ENCODE data around the gene ST3GAL5.

Gene ST3GAL5

DNA sequence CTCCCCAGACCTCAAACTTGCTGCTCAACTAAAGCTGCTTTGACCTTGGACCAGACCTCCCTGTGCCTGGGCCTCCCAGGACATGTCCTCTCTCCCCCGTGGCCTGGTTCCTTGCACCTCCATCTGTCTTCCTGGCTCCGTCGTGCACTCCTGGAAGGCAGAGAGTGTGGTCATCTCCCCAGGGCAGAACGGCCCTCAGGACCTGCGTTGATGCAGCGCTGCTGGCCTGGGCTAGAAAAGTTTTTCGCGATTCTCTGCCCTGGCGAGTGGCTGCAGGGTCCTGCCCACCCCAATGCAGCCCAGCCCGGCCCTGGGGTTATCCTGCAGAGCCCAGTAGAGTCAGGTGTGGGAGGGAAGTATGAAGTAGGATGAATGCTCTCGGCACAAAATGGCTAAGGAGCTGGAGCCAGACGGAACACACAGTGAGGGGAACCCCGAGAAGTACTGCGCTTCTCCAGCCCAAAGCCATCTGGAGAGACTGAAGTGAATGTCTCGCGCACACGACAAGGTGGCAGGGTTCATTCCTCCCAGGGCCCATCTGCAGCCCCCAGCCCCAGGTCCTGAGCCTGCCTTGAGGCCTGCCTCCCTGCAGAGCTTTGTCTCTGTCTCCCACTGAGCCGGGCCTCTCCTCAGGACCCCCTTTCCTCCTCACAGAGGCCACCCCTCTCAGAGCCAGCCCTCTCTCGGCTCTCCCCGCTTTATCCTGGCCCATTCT, 93.3 kb downstream of the ST3GAL5 start:
- peaks cover 17% of the 10 kb centered on the region for H3K36me3 ChIP-seq (ENCODE audit: insufficient read depth, low read length)
- no peaks in the 10 kb centered on the region for H3K9me3 ChIP-seq (replicated peaks; ENCODE audit: low read length)
- peaks cover 63% of the 10 kb centered on the region for H3K4me1 ChIP-seq (ENCODE audit: control insufficient read depth, insufficient read depth, low read length)
- peak overlapping the region; percentile 8 for H3K4me2 ChIP-seq (ENCODE audit: low read length)
- no peak overlapping the region for H3K4me3 ChIP-seq (ENCODE audit: low read length)
- H3K9ac ChIP-seq (ENCODE audit: low read depth, low read length), result peak overlapping the region; percentile 63
- H3K27me3 ChIP-seq (ENCODE audit: control insufficient read depth, insufficient read depth, low read length), result no peaks in the 10 kb centered on the region

DNA sequence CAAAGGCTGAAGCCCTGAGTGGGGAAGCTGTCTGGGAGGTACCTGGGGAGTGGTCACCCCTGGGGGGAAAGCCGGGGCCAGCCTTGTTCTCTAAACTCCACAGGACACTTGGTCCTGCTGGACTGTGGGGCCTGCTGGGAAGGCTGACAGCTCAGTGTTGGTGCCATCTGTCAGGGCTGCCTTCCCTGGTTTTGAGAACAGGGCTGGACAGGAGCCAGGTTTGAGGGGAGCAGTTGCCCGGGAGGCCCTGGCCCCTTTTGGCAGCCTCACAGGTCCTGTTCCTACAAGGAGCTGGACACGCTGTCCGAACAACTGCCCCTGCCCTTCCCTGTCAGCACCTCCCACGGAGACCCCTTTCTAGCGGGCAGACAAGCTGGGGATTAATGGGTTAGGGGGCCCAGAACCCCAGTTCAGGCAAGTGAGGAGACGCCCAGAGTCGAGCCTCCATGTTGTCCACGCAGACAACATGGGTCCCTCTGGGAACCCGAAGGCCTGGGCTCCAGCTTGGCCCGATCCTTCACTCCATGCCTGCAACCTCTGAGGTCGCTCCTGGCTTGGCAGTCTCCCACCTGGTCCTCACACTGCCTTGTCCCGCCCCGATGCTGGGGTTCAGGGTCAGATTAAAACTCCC, 94.2 kb downstream of the ST3GAL5 start:
- no peaks in the 10 kb centered on the region for H3K27me3 ChIP-seq (ENCODE audit: control insufficient read depth, insufficient read depth, low read length)
- H3K4me3 ChIP-seq (ENCODE audit: low read length), result no peak overlapping the region
- peaks cover 60% of the 10 kb centered on the region for H3K4me1 ChIP-seq (ENCODE audit: control insufficient read depth, insufficient read depth, low read length)

DNA sequence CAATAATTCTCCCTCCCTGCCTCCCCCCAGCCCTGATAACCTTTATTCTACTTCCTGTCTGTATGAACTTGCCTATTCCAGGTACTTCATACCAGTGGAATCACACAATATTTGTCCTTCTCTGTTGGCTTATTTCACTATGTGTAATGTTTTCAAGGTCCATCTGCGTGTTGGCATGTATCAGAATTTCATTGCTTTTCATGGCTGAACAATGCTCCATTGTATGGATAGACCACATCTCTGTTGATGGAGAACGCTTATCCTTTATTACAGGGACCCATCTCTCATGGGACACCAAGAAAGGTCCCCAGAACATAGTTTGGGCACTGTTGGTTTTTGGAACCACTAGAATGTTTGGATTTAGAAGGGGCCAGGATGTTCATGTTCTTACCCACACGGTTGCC, 94.8 kb downstream of the ST3GAL5 start:
- Histone ChIP-seq H3K27me3 (ENCODE audit: control insufficient read depth, insufficient read depth, low read length) (no peaks in the 10 kb centered on the region), H3K9ac (ENCODE audit: low read depth, low read length) (no peak overlapping the region), H3K36me3 (ENCODE audit: insufficient read depth, low read length) (peaks cover 30% of the 10 kb centered on the region), H3K4me1 (ENCODE audit: control insufficient read depth, insufficient read depth, low read length) (peaks cover 56% of the 10 kb centered on the region), H3K4me3 (ENCODE audit: low read length) (no peak overlapping the region), H3K9me3 (replicated peaks; ENCODE audit: low read length) (no peaks in the 10 kb centered on the region), H3K4me2 (ENCODE audit: low read length) (no peak overlapping the region)

More for the DNA sequence above, 94.2 kb downstream of the ST3GAL5 start:
- peak overlapping the region; percentile 18 for H3K9ac ChIP-seq (ENCODE audit: low read depth, low read length)
- H3K36me3 ChIP-seq (ENCODE audit: insufficient read depth, low read length), result peaks cover 25% of the 10 kb centered on the region
- no peak overlapping the region for H3K4me2 ChIP-seq (ENCODE audit: low read length)
- H3K9me3 ChIP-seq (replicated peaks; ENCODE audit: low read length), result no peaks in the 10 kb centered on the region

DNA sequence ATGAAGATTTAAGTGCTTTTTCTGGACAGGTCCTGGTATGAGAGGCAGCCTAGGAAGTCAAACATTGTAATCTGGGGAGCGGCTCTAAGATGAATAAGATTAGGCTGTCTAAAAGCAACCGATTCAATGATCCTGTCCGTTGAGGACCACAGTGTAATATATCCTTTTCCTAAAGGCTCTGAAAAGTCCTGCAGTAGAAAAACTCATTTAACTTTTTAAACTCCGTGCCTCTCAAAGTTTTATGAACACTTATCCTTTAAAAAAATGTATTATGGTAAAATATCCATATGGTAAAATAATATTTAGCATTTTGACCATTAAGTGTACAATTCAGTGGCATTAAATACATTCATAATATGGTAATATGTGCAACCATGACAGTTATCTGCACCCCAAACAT, 95.2 kb downstream of the ST3GAL5 start:
- Histone ChIP-seq H3K9me3 (replicated peaks; ENCODE audit: low read length) (no peaks in the 10 kb centered on the region), H3K4me2 (ENCODE audit: low read length) (no peak overlapping the region), H3K4me1 (ENCODE audit: control insufficient read depth, insufficient read depth, low read length) (peaks cover 60% of the 10 kb centered on the region), H3K27me3 (ENCODE audit: control insufficient read depth, insufficient read depth, low read length) (no peaks in the 10 kb centered on the region), H3K4me3 (ENCODE audit: low read length) (no peak overlapping the region), H3K9ac (ENCODE audit: low read depth, low read length) (no peak overlapping the region), H3K36me3 (ENCODE audit: insufficient read depth, low read length) (peaks cover 35% of the 10 kb centered on the region)

DNA sequence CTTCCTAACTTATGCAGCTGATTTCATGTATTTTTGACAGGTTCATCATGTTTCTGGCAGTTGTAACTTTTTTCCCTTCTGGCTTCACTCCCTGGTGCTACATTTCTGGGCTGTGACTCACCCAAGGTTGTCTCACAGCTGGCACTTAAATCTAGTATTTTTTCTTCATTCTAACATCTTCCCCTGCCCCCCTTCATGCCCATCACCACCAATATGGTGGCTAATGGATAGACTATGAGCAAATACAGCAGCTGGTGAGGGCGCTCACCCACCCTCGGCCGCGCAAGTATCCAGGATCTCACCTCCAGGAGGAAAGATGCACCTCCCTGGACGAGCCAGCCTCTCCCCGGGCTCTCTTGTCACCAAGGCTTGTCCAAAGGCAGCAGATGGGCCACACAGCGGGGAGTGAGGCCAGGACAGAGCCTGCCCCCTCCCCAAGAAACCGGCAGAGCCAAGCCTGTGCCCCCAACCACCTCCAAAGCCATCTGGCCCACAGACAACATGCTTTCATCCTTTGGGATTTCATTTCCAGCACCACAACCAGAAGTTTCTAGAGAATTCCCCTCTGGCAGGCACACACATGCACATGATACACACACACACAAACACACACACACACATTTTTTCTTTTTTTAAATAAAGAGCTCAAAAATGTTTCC, 95.9 kb downstream of the ST3GAL5 start:
- no peaks in the 10 kb centered on the region for H3K9me3 ChIP-seq (replicated peaks; ENCODE audit: low read length)
- H3K9ac ChIP-seq (ENCODE audit: low read depth, low read length), result peak overlapping the region; percentile 5
- peak overlapping the region; percentile 47 for H3K4me2 ChIP-seq (ENCODE audit: low read length)
- no peaks in the 10 kb centered on the region for H3K27me3 ChIP-seq (ENCODE audit: control insufficient read depth, insufficient read depth, low read length)
- peaks cover 41% of the 10 kb centered on the region for H3K36me3 ChIP-seq (ENCODE audit: insufficient read depth, low read length)
- H3K4me1 ChIP-seq (ENCODE audit: control insufficient read depth, insufficient read depth, low read length), result peaks cover 62% of the 10 kb centered on the region
- no peak overlapping the region for H3K4me3 ChIP-seq (ENCODE audit: low read length)

DNA sequence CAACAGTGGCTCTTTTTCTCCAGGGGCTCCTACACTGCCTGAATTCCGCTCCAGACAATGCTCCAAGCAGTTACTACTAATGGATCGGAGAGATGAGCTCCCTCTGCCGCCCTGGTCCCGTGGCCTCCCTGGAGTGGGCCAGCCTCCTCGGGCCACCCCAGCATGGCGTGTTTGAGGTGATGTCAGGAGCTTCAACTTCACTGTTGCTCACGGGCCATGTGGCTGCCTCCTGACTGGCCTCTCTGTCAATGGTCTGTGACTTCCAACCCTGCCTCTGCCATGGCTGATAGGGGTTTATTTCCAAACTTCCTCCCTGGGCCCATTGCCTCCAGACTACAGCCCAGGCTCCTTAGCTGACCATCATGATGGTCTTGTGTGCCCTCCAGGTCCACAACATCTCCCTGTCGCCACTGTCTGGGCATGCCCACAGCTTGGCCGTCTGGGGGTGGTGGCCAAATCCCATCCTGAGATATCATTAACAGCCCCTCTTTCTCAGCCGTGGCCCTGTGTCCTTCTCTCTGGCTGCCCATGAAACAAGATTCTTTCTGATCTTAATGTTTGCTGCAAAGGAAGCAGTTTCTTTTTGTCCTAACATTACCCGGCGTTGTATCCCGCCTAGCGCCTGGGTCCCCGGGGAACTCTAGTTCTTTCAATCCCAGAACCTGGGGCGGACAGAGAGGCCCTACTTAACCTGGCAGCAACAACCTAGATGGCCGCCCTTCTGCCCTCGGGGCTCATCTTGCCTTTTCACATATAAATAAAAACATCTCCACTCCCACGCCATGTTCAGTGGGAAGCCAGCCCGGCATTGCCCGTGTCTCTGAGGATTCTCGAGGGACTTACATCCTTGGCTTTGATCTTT, 96.9 kb downstream of the ST3GAL5 start:
- H3K9me3 ChIP-seq (replicated peaks; ENCODE audit: low read length), result no peaks in the 10 kb centered on the region
- H3K27me3 ChIP-seq (ENCODE audit: control insufficient read depth, insufficient read depth, low read length), result no peaks in the 10 kb centered on the region
- peaks cover 59% of the 10 kb centered on the region for H3K4me1 ChIP-seq (ENCODE audit: control insufficient read depth, insufficient read depth, low read length)
- no peak overlapping the region for H3K4me3 ChIP-seq (ENCODE audit: low read length)
- H3K4me2 ChIP-seq (ENCODE audit: low read length), result peak overlapping the region; percentile 47
- H3K36me3 ChIP-seq (ENCODE audit: insufficient read depth, low read length), result peaks cover 51% of the 10 kb centered on the region
- H3K9ac ChIP-seq (ENCODE audit: low read depth, low read length), result peak overlapping the region; percentile 3

DNA sequence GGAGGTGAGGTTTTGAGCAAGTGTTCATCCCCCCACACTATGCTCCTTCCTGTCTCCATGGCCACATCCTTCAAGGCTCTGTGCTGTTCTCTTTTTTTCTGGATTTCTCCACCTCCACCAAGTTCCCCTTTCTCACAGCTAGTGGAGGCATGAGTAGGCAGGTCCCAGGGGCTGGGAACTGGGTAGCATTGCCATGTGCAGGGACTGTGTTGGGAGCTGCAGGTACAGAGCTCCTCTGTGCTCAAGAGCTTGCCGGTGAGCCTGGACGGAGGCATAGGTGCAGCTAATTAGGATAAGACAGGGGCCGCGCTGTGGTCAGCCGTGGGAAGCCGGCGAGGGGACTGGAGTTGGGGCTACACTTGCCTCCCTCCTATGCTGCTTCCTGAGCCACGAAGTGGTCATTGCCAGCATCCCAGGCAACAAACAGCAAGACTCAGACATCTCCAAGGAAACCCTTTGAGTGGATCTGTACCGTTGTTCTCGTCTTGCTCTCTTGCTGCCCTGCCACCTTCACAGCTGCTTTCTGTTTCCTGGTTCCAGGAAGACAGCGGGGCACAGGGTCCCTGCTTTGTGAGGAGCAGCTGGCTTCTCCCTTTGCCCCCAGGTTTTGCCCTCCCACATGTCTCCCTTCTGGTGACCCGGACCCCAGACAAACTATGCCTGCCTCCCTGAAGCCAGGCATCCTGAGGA, 98.1 kb downstream of the ST3GAL5 start:
- H3K4me1 ChIP-seq (ENCODE audit: control insufficient read depth, insufficient read depth, low read length), result peaks cover 47% of the 10 kb centered on the region

DNA sequence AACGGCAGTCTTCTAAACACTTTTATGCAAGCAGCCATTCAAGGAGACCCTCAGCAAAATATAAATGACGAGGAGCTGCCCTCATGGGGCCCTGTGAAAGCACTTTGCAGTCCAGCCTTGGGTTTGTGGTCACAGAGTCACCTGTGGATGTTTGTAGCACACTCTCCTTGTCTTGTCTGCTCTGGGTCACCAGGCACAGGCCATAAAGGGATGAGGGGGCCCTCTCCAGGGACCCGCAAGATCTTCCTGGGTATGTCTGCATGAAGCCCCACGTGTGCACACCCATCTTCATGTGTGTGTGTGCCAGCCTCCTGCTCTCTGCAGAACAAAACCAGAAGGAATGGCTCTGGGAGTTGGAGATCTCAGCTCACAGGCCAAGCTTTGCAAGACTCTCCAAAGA, 98.8 kb downstream of the ST3GAL5 start:
- Histone ChIP-seq H3K4me1 (ENCODE audit: control insufficient read depth, insufficient read depth, low read length) (peaks cover 47% of the 10 kb centered on the region), H3K9me3 (replicated peaks; ENCODE audit: low read length) (no peaks in the 10 kb centered on the region), H3K4me3 (ENCODE audit: low read length) (no peak overlapping the region), H3K27me3 (ENCODE audit: control insufficient read depth, insufficient read depth, low read length) (no peaks in the 10 kb centered on the region), H3K36me3 (ENCODE audit: insufficient read depth, low read length) (peaks cover 64% of the 10 kb centered on the region), H3K4me2 (ENCODE audit: low read length) (no peak overlapping the region), H3K9ac (ENCODE audit: low read depth, low read length) (no peak overlapping the region)

More for the DNA sequence above, 98.1 kb downstream of the ST3GAL5 start:
- Histone ChIP-seq H3K4me3 (ENCODE audit: low read length) (no peak overlapping the region), H3K36me3 (ENCODE audit: insufficient read depth, low read length) (peaks cover 62% of the 10 kb centered on the region), H3K27me3 (ENCODE audit: control insufficient read depth, insufficient read depth, low read length) (no peaks in the 10 kb centered on the region), H3K9ac (ENCODE audit: low read depth, low read length) (no peak overlapping the region), H3K4me2 (ENCODE audit: low read length) (no peak overlapping the region), H3K9me3 (replicated peaks; ENCODE audit: low read length) (no peaks in the 10 kb centered on the region)

DNA sequence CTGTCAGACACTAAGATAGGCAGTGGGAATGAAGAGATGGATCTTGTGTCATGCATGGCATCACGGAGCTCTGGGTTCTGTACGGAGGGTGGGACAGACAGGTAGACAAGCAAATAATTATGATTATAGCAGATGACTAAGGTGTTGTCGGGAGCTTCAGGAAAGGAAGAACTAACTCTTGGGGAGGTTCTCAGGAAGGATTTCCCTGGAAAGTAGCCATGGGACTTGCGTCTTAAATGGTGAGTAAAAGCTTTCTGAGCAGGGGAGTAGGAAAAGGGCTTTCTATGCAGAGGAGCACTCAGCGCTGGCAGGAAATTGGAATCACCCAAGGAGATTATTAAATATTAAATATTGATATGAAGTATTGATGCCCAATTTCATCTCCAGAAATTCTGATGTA, 99.5 kb downstream of the ST3GAL5 start:
- no peaks in the 10 kb centered on the region for H3K27me3 ChIP-seq (ENCODE audit: control insufficient read depth, insufficient read depth, low read length)

DNA sequence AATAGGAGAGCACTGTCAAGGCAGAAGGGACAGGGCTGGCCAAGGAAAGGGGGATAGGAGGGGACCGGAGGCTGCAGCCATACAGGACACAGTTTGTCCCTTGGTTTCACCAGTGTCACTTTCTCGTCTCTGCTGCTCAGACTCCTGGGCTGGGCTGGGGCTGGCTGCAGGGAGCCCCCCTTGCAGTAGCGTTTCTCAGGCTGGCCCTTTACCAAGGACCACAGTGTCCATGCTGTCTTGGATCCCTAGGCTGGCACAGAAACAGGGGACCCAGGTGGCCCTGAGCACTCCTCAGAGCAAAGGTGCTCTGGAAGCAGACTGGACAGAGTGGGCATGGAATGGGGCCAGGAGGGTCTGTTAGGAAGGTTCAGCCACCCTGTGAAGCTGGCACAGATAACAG, 100.2 kb downstream of the ST3GAL5 start:
- H3K36me3 ChIP-seq (ENCODE audit: insufficient read depth, low read length), result peaks cover 77% of the 10 kb centered on the region
- H3K9ac ChIP-seq (ENCODE audit: low read depth, low read length), result no peak overlapping the region
- H3K4me3 ChIP-seq (ENCODE audit: low read length), result no peak overlapping the region
- no peaks in the 10 kb centered on the region for H3K27me3 ChIP-seq (ENCODE audit: control insufficient read depth, insufficient read depth, low read length)
- H3K4me2 ChIP-seq (ENCODE audit: low read length), result no peak overlapping the region
- no peaks in the 10 kb centered on the region for H3K9me3 ChIP-seq (replicated peaks; ENCODE audit: low read length)
- peaks cover 42% of the 10 kb centered on the region for H3K4me1 ChIP-seq (ENCODE audit: control insufficient read depth, insufficient read depth, low read length)

More for the DNA sequence above, 99.5 kb downstream of the ST3GAL5 start:
- Histone ChIP-seq H3K4me1 (ENCODE audit: control insufficient read depth, insufficient read depth, low read length) (peaks cover 47% of the 10 kb centered on the region), H3K36me3 (ENCODE audit: insufficient read depth, low read length) (peaks cover 71% of the 10 kb centered on the region), H3K4me3 (ENCODE audit: low read length) (no peak overlapping the region), H3K4me2 (ENCODE audit: low read length) (no peak overlapping the region), H3K9ac (ENCODE audit: low read depth, low read length) (no peak overlapping the region), H3K9me3 (replicated peaks; ENCODE audit: low read length) (no peaks in the 10 kb centered on the region)

DNA sequence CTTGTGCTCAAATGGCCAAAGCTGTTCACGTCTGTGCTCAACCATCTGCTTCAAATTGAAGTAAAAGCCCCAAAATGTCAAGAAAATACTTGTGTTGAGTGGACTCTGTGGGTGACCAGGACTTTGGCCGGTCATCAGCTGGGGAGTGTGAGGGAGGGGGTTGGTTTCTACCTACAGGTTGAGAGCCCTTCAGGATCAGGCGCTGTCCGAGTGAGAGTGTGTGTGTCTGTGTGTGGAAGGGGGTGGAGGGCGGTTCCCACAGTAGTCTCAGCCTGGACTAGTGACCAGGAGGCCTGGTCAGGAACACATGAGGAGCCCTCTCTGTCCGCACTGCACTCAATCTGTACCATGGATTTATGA, 100.8 kb downstream of the ST3GAL5 start:
- Histone ChIP-seq H3K4me3 (ENCODE audit: low read length) (no peak overlapping the region), H3K36me3 (ENCODE audit: insufficient read depth, low read length) (peaks cover 80% of the 10 kb centered on the region), H3K9me3 (replicated peaks; ENCODE audit: low read length) (no peaks in the 10 kb centered on the region), H3K9ac (ENCODE audit: low read depth, low read length) (no peak overlapping the region), H3K4me2 (ENCODE audit: low read length) (no peak overlapping the region), H3K27me3 (ENCODE audit: control insufficient read depth, insufficient read depth, low read length) (no peaks in the 10 kb centered on the region), H3K4me1 (ENCODE audit: control insufficient read depth, insufficient read depth, low read length) (peaks cover 36% of the 10 kb centered on the region)
